HepG2 (cell line): ENCODE results near the gene DNAJC5. TPM values are rescaled to one million over a fixed set of nuclear protein-coding genes. Genes with fewer than 3 reads are reported as not detected.

Experiments used
- ARNTL ChIP-seq: sonication (generic); formaldehyde crosslinking; IDR thresholded peaks from 2 replicates; pipeline ENCODE4 v1.4.0; 2020; ENCODE audit warnings: mild to moderate bottlenecking, missing genetic modification reagents
- FOSL1 ChIP-seq: sonication (generic); formaldehyde crosslinking; IDR thresholded peaks from 2 replicates; pipeline ENCODE4 v1.9.0; 2021; ENCODE audit warnings: missing genetic modification reagents, borderline replicate concordance
- HCFC1 ChIP-seq: fragments of 150-350 bp; IDR thresholded peaks from 2 replicates; pipeline ENCODE4 v1.6.1; 2014; ENCODE audit warnings: low read depth, low read length
- HOXA7 ChIP-seq: sonication (generic); formaldehyde crosslinking; IDR thresholded peaks from 2 replicates; pipeline ENCODE4 v1.8.1; 2022; ENCODE audit warnings: mild to moderate bottlenecking, missing genetic modification reagents, moderate library complexity
- NFKB2 ChIP-seq: sonication (generic); formaldehyde crosslinking; IDR thresholded peaks from 2 replicates; pipeline ENCODE4 v1.4.0; 2020; ENCODE audit warnings: missing genetic modification reagents, borderline replicate concordance
- PAF1 ChIP-seq: IDR thresholded peaks from 2 replicates; pipeline ENCODE4 v1.6.1; 2016; ENCODE audit warnings: missing genetic modification reagents, missing compliant biosample characterization
- PAWR ChIP-seq: sonication (generic); formaldehyde crosslinking; IDR thresholded peaks from 2 replicates; pipeline ENCODE4 v1.4.0; 2020; ENCODE audit warnings: missing genetic modification reagents, mild to moderate bottlenecking, borderline replicate concordance
- PCBP1 ChIP-seq: fragments of 200-400 bp; formaldehyde crosslinking; IDR thresholded peaks from 2 replicates; pipeline ENCODE4 v1.6.1; 2017; ENCODE audit warnings: mild to moderate bottlenecking, low read depth, low read length, borderline replicate concordance
- SRSF9 ChIP-seq: fragments of 200-400 bp; formaldehyde crosslinking; IDR thresholded peaks from 2 replicates; pipeline ENCODE4 v1.6.1; 2018; ENCODE audit warnings: borderline replicate concordance, mild to moderate bottlenecking, low read depth, low read length; ENCODE audit not compliant: insufficient read depth, poor library complexity, severe bottlenecking
- TEAD2 ChIP-seq: sonication (generic); formaldehyde crosslinking; IDR thresholded peaks from 2 replicates; pipeline ENCODE4 v1.9.0; 2021; ENCODE audit warnings: missing genetic modification reagents
- ZFP82 ChIP-seq: sonication (generic); formaldehyde crosslinking; IDR thresholded peaks from 2 replicates; pipeline ENCODE4 v1.5.1; 2020; ENCODE audit warnings: mild to moderate bottlenecking, missing genetic modification reagents, borderline replicate concordance
- ZNF232 ChIP-seq: sonication (generic); formaldehyde crosslinking; IDR thresholded peaks from 2 replicates; pipeline ENCODE4 v1.4.0; 2020; ENCODE audit warnings: missing genetic modification reagents, borderline replicate concordance
- ZNF660 ChIP-seq: sonication (generic); formaldehyde crosslinking; IDR thresholded peaks from 2 replicates; pipeline ENCODE4 v1.5.1; 2020; ENCODE audit warnings: mild to moderate bottlenecking, low read depth, missing genetic modification reagents, borderline replicate concordance
- ZNF776 ChIP-seq: sonication (generic); formaldehyde crosslinking; IDR thresholded peaks from 2 replicates; pipeline ENCODE4 v1.4.0; 2020; ENCODE audit warnings: mild to moderate bottlenecking, missing genetic modification reagents
- ZSCAN25 ChIP-seq: sonication (generic); formaldehyde crosslinking; IDR thresholded peaks from 2 replicates; pipeline ENCODE4 v1.8.0; 2022; ENCODE audit warnings: mild to moderate bottlenecking, missing genetic modification reagents
- polyA plus RNA-seq, 8 experiments: library from polyadenylated mRNA; depleted of rRNA in 3 of 8; stranded (reverse) in 7 of 8; unstranded in 1 of 8; fragments of >200 nt; fragmentation: Illumina TruSeq in 4 of 8; extraction: Trizol in 4 of 8; gene quantifications; 2 replicates each; pipeline versions ENCODE4 v1.2.1 to v1.2.3, GENCODE V29; 2011 to 2016; ENCODE audit warnings: low read depth in 4 of 8, missing spikeins in 1 of 8, mixed read lengths in 1 of 8; ENCODE audit not compliant: insufficient read depth in 1 of 8
- total RNA-seq, 5 experiments: library from RNA; depleted of rRNA; stranded (reverse); fragments of >200 nt; fragmentation: Illumina TruSeq; extraction: Trizol; gene quantifications; 2 replicates each; pipeline ENCODE4 v1.2.3, GENCODE V29; 2016; ENCODE audit warnings: low read depth in 1 of 5
- TF ChIP-seq, protein P1 (sequence below): IDR thresholded peaks from 2 replicates; pipeline ENCODE4 v1.6.1; 2012; ENCODE audit warnings: low read depth, low read length, improper control_type of control experiment
- TF ChIP-seq, protein P2 (sequence below): sonication (generic); formaldehyde crosslinking; IDR thresholded peaks from 2 replicates; pipeline ENCODE4 v1.4.0; 2020; ENCODE audit warnings: mild to moderate bottlenecking, missing genetic modification reagents
- TF ChIP-seq, protein P3 (sequence below): sonication (generic); formaldehyde crosslinking; IDR thresholded peaks from 2 replicates; pipeline ENCODE4 v1.4.0; 2020; ENCODE audit warnings: mild to moderate bottlenecking, missing genetic modification reagents
- TF ChIP-seq, protein P4 (sequence below): sonication (generic); formaldehyde crosslinking; conservative IDR thresholded peaks from 2 replicates; pipeline ENCODE4 v1.4.0; 2020; ENCODE audit warnings: missing genetic modification reagents
- TF ChIP-seq, protein P5 (sequence below): sonication (generic); formaldehyde crosslinking; IDR thresholded peaks from 2 replicates; pipeline ENCODE4 v1.8.0; 2023; ENCODE audit warnings: mild to moderate bottlenecking, missing genetic modification reagents

DNAJC5 gene
- total and polyA plus RNA-seq, 2 of the 13 experiments (the other 11 are each of a cell fraction or from before 2014, with no cell fraction given), result 42.8 to 64.5 TPM

DNA sequence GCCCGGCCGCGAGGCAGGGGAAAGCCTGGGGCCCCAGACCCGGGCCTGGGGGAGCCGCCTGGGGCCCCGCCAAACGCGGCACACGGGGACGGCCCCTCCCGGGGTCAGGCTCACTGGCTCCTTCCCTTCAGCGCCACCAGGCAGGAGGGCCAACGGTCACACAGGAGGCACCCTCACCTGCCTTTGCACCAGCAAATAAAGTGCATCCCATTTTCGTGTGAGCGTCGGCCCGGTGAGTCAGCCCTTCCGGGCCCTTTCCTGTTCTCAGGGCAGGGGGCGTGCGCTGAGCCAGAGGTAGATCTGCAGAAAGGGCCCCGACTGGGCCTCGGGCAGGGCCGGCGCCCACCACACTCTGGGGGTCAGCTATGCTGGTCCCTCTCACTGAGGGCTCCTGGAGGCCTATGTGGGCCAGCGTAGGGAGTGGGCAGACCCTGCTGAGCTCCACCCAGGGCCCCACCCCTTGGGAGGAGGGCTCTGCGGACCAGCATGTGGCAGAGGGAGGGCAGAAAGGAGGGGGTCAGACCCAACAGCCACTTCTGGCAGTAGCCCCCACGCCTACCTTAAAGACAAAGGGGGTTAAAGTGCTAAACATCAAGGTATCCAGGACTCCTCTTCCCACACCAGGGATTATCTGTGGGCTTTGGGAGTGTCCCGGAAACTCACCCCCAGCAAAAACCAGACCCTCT, 62.2 kb downstream of the DNAJC5 start (continued):
- TF ChIP-seq, protein P1, sequence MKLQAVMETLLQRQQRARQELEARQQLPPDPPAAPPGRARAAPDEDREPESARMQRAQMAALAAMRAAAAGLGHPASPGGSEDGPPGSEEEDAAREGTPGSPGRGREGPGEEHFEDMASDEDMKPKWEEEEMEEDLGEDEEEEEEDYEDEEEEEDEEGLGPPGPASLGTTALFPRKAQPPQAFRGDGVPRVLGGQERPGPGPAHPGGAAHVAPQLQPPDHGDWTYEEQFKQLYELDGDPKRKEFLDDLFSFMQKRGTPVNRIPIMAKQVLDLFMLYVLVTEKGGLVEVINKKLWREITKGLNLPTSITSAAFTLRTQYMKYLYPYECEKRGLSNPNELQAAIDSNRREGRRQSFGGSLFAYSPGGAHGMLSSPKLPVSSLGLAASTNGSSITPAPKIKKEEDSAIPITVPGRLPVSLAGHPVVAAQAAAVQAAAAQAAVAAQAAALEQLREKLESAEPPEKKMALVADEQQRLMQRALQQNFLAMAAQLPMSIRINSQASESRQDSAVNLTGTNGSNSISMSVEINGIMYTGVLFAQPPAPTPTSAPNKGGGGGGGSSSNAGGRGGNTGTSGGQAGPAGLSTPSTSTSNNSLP, result no peak
- peak; percentile 67; the same call in 1 of the 2 replicates for TF ChIP-seq PCBP1
- TF ChIP-seq ARNTL, result no peak
- TF ChIP-seq SRSF9, result no peak
- TF ChIP-seq, protein P2, sequence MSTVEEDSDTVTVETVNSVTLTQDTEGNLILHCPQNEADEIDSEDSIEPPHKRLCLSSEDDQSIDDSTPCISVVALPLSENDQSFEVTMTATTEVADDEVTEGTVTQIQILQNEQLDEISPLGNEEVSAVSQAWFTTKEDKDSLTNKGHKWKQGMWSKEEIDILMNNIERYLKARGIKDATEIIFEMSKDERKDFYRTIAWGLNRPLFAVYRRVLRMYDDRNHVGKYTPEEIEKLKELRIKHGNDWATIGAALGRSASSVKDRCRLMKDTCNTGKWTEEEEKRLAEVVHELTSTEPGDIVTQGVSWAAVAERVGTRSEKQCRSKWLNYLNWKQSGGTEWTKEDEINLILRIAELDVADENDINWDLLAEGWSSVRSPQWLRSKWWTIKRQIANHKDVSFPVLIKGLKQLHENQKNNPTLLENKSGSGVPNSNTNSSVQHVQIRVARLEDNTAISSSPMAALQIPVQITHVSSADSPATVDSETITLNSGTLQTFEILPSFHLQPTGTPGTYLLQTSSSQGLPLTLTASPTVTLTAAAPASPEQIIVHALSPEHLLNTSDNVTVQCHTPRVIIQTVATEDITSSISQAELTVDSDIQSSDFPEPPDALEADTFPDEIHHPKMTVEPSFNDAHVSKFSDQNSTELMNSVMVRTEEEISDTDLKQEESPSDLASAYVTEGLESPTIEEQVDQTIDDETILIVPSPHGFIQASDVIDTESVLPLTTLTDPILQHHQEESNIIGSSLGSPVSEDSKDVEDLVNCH (CRISPR knock-in tag), result no peak
- peak; percentile 79; the same call in 1 of the 2 replicates for TF ChIP-seq ZNF776
- TF ChIP-seq ZNF232 (CRISPR knock-in tag), result peak; percentile 82; the same call in 1 of the 2 replicates
- TF ChIP-seq, protein P3, sequence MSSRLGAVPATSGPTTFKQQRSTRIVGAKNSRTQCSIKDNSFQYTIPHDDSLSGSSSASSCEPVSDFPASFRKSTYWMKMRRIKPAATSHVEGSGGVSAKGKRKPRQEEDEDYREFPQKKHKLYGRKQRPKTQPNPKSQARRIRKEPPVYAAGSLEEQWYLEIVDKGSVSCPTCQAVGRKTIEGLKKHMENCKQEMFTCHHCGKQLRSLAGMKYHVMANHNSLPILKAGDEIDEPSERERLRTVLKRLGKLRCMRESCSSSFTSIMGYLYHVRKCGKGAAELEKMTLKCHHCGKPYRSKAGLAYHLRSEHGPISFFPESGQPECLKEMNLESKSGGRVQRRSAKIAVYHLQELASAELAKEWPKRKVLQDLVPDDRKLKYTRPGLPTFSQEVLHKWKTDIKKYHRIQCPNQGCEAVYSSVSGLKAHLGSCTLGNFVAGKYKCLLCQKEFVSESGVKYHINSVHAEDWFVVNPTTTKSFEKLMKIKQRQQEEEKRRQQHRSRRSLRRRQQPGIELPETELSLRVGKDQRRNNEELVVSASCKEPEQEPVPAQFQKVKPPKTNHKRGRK (CRISPR knock-in tag), result no peak
- TF ChIP-seq ZFP82 (CRISPR knock-in tag), result no peak
- no peak for TF ChIP-seq TEAD2 (CRISPR knock-in tag)
- TF ChIP-seq, protein P4, sequence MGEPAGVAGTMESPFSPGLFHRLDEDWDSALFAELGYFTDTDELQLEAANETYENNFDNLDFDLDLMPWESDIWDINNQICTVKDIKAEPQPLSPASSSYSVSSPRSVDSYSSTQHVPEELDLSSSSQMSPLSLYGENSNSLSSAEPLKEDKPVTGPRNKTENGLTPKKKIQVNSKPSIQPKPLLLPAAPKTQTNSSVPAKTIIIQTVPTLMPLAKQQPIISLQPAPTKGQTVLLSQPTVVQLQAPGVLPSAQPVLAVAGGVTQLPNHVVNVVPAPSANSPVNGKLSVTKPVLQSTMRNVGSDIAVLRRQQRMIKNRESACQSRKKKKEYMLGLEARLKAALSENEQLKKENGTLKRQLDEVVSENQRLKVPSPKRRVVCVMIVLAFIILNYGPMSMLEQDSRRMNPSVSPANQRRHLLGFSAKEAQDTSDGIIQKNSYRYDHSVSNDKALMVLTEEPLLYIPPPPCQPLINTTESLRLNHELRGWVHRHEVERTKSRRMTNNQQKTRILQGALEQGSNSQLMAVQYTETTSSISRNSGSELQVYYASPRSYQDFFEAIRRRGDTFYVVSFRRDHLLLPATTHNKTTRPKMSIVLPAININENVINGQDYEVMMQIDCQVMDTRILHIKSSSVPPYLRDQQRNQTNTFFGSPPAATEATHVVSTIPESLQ (CRISPR knock-in tag), result no peak
- TF ChIP-seq PAF1, result peak; percentile 97
- peak; percentile 67 for TF ChIP-seq ZSCAN25 (CRISPR knock-in tag)
- TF ChIP-seq, protein P5, sequence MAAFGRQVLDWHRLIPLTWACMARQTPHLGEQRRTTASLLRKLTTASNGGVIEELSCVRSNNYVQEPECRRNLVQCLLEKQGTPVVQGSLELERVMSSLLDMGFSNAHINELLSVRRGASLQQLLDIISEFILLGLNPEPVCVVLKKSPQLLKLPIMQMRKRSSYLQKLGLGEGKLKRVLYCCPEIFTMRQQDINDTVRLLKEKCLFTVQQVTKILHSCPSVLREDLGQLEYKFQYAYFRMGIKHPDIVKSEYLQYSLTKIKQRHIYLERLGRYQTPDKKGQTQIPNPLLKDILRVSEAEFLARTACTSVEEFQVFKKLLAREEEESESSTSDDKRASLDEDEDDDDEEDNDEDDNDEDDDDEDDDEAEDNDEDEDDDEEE (CRISPR knock-in tag), result no peak; the same call in 1 of the 2 replicates
- no peak; the same call in 1 of the 2 replicates for TF ChIP-seq PAWR
- TF ChIP-seq ZNF660 (CRISPR knock-in tag), result no peak
- TF ChIP-seq HOXA7 (CRISPR knock-in tag), result no peak
- TF ChIP-seq FOSL1, result no peak
- TF ChIP-seq NFKB2 (CRISPR knock-in tag), result peak; percentile 94
- TF ChIP-seq HCFC1, result peak; percentile 7; the same call in 1 of the 2 replicates
